Adrenal gland (tissue), 12 donors: ENCODE results near the gene NSMCE1. TPM values are rescaled to one million over a fixed set of nuclear protein-coding genes. Genes with fewer than 3 reads are reported as not detected.
"Not testable (repeated sequence)": the region's sequence is repeated elsewhere in the genome, so short reads cannot be mapped to it uniquely, and the experiment has no call there.

ENCODE experiments used
- DNase-seq, 7 donors: peaks; one replicate each; pipeline ENCODE4 v3.0.0-alpha.2; 2019 to 2020
- H3K27ac ChIP-seq, 5 donors: fragments of 200-600 bp; sonication (generic) in 4 of 5; 1 replicate in 3 of 5; 2 replicates in 2 of 5; pipeline versions ENCODE4 v1.5.1 to v1.8.0; 2016 to 2020; ENCODE audit warnings: mild to moderate bottlenecking in 1 of 5
- H3K27me3 ChIP-seq: fragments of 200-600 bp; 2 replicates; pipeline ENCODE4 v1.8.0; 2021
- H3K36me3 ChIP-seq, 2 donors: fragments of 200-600 bp; replicated peaks in 1 of 2; 1 replicate in 1 of 2; 2 replicates in 1 of 2; pipeline versions ENCODE4 v1.5.1 to v1.8.0; 2018 to 2022
- H3K4me1 ChIP-seq, 2 donors: fragments of 200-600 bp; replicated peaks in 1 of 2; 1 replicate in 1 of 2; 2 replicates in 1 of 2; pipeline versions ENCODE4 v1.5.1 to v1.8.0; 2018 to 2021
- H3K4me3 ChIP-seq, 4 donors: fragments of 200-600 bp; sonication (generic) in 3 of 4; one replicate each; pipeline ENCODE4 v1.5.1; 2016 to 2018
- H3K9me3 ChIP-seq, 3 donors: fragments of 200-600 bp; sonication (generic) in 1 of 3; replicated peaks in 1 of 3; 1 replicate in 2 of 3; 2 replicates in 1 of 3; pipeline versions ENCODE4 v1.5.1 to v1.8.0; 2016 to 2021
- POLR2A ChIP-seq, 2 donors: fragments of 450-650 bp; IDR thresholded peaks; one replicate each; pipeline ENCODE4 v1.6.1; 2017; ENCODE audit warnings: antibody characterized with exemption in 2 of 2, mild to moderate bottlenecking in 2 of 2, moderate library complexity in 1 of 2
- WGBS, 4 donors: extraction: QIAGEN DNeasy Blood & Tissue Kit in 2 of 4; methylation state at CpG; one replicate each; pipeline versions ENCODE4 v1.1.5 to v1.1.7; 2013 to 2017; 5-methylcytosine and 5-hydroxymethylcytosine counted together
- intact Hi-C, 2 donors: fragments of 100-400 bp; cut with DNase I; formaldehyde crosslinking; loops; one replicate each; pipeline versions ENCODE4 v1.14.1 to v1.15.0; 2022 to 2023
- polyA plus RNA-seq, 3 donors: library from polyadenylated mRNA; stranded (reverse); fragments of 200-250 nt in 2 of 3; fragments of 350-450 nt in 1 of 3; fragmentation: Illumina TruSeq in 1 of 3; extraction: RNeasy Lipid Tissue Mini Kit (QIAGEN cat#74804) in 1 of 3; gene quantifications; one replicate each; pipeline ENCODE4 v1.2.3, GENCODE V29; 2013 to 2014
- total RNA-seq, 9 donors: library from RNA; depleted of rRNA in 4 of 9; stranded (reverse); fragments of >200 nt in 4 of 9; fragments of 120-200 nt in 1 of 9; fragmentation: NEBNext Ultra II Directional in 1 of 9; extraction: Animal tissue kit (Norgen Biotek cat#: 25700) in 1 of 9; gene quantifications; one replicate each; pipeline versions ENCODE4 v1.1.0 to v1.2.4, GENCODE V29; 2013 to 2023
- TF ChIP-seq, protein P1 (sequence below), 6 experiments: fragments of 450-650 bp in 4 of 6; fragments of 200-600 bp in 2 of 6; sonication (generic) in 1 of 6; IDR thresholded peaks; 1 replicate in 5 of 6; 2 replicates in 1 of 6; pipeline versions ENCODE4 v1.5.1 to v1.8.0; 2016 to 2021; ENCODE audit warnings: antibody characterized with exemption in 6 of 6, mild to moderate bottlenecking in 2 of 6, moderate library complexity in 1 of 6
- donor health status: healthy with polysubstance abuse.
- donor health status: Bipolar disorder and iron deficiency.
- donor health status: DM: yes; HTN: yes; CAD: no.
- donor health status: DM: no; HTN: no; CAD: no.
- donor health status: DM: no; HTN: no; CAD: no.
- donor health status: DM: yes; HTN: yes; CAD: no.

NSMCE1 gene
- total and polyA plus RNA-seq, 12 donors: 54.3 to 182 (median 88.1) TPM

DNA sequence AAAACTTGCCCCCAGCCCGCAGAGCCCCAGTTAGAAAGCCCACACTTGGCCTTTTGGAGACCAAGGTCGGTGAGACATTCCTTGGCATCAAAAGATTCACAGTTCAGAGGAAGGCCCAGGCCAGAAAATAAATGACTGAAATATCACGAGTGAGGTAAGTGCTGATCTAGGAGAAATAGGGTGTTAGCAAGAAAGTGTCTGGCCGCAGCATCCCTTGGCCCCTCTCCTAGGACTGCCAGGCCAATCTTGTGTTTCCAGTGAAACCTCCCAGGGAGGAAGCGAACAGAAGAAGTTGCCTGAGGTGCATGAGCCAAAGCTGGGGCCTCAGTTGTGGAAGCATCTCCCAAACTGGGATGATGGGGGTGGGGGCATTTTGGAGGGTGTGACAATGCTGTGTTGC, 22.5 kb upstream of the NSMCE1 start:
- Histone ChIP-seq H3K4me3 (no peak overlapping the region), H3K36me3 (no peaks in the 10 kb centered on the region), H3K4me1 (peaks cover 0 to 3% of the 10 kb centered on the region in 2 donors), H3K27ac (no peak overlapping the region), H3K27me3 (no peaks in the 10 kb centered on the region), H3K9me3 (no peaks in the 10 kb centered on the region)
- WGBS, 4 donors: 38 to 57% (median 50%) methylated on average over 5 of the region's 5 CpGs
- peak in 1 of 7 donors; percentile 39 for DNase-seq
- intact Hi-C loops: no loop called here
- TF ChIP-seq POLR2A (IDR thresholded peaks at IDR 0.05): no peak
- TF ChIP-seq, protein P1, sequence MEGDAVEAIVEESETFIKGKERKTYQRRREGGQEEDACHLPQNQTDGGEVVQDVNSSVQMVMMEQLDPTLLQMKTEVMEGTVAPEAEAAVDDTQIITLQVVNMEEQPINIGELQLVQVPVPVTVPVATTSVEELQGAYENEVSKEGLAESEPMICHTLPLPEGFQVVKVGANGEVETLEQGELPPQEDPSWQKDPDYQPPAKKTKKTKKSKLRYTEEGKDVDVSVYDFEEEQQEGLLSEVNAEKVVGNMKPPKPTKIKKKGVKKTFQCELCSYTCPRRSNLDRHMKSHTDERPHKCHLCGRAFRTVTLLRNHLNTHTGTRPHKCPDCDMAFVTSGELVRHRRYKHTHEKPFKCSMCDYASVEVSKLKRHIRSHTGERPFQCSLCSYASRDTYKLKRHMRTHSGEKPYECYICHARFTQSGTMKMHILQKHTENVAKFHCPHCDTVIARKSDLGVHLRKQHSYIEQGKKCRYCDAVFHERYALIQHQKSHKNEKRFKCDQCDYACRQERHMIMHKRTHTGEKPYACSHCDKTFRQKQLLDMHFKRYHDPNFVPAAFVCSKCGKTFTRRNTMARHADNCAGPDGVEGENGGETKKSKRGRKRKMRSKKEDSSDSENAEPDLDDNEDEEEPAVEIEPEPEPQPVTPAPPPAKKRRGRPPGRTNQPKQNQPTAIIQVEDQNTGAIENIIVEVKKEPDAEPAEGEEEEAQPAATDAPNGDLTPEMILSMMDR (IDR thresholded peaks at IDR 0.05): no peak

DNA sequence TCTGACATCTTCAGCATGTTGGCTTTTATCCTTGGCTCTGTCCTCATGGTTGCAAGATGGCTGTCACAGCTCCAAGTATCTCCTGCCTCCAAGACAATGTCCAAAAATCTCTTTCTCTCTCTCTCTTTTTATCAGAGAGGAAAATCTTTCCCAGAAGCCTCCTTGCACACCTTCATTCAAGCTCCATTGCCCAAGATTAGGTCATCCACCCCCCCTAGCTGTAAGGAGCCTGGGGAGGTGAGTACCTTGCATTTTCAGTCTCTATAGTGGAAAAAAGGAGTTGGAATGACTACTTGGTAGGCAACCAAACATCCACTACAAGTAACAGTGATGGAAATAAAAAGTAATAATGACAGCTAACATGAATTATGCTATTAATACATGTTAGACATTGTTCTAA, 22.0 kb upstream of the NSMCE1 start:
- H3K27ac ChIP-seq: no peak overlapping the region
- intact Hi-C loops: no loop called here

DNA sequence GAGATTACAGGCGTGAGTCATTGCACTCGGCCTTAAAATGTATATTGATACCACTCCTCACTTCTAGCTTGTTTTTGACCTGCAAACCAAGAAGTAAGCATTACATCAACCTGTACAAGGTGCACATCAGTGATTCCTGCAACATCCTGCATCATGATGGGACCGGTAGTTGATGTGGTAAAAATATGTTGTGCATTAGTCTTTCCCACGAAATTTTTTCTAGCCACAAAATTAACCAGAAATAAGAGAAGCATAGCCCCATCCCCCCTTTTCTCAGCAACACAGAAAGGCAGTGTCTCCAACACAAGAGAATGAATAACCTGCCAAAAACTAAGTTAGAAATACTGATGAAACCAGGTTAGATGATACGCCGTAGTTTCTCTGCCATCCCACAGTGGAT, 21.1 kb upstream of the NSMCE1 start:
- DNase-seq: no peak
- Histone ChIP-seq H3K9me3 (no peaks in the 10 kb centered on the region), H3K36me3 (no peaks in the 10 kb centered on the region), H3K4me3 (no peak overlapping the region), H3K27me3 (no peaks in the 10 kb centered on the region), H3K27ac (no peak overlapping the region), H3K4me1 (peaks cover 0 to 4% of the 10 kb centered on the region in 2 donors)
- TF ChIP-seq, protein P1 (IDR thresholded peaks at IDR 0.05): no peak
- no peak for TF ChIP-seq POLR2A (IDR thresholded peaks at IDR 0.05)
- intact Hi-C loops: no loop called here
- 78 to 86% (median 82%) methylated on average over 6 of the region's 6 CpGs for WGBS, 4 donors

More for the DNA sequence above, 22.0 kb upstream of the NSMCE1 start:
- Histone ChIP-seq H3K9me3 (no peaks in the 10 kb centered on the region), H3K4me3 (no peak overlapping the region), H3K4me1 (peaks cover 0 to 4% of the 10 kb centered on the region in 2 donors), H3K27me3 (no peaks in the 10 kb centered on the region), H3K36me3 (no peaks in the 10 kb centered on the region)
- no peak for DNase-seq
- TF ChIP-seq, protein P1 (IDR thresholded peaks at IDR 0.05): no peak
- TF ChIP-seq POLR2A (IDR thresholded peaks at IDR 0.05): no peak

DNA sequence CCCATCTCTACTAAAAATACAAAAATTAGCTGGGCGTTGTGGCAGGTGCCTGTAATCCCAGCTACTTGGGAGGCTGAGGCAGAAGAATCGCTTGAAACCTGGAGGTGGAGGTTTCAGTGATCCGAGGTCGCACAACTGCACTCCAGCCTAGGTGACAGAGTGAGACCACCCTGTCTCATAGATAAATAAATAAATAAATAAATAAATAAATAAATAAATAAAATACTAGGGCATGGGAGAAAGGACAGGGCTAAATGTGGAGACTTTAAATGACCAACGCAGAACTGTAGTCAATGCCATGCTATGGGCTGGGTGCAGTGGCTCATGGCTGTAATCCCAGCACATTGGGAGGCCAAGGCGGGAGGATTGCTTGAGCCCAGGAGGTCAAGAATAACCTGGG, 19.7 kb upstream of the NSMCE1 start:
- H3K4me3 ChIP-seq, H3K36me3 ChIP-seq, H3K27ac ChIP-seq, H3K9me3 ChIP-seq, H3K4me1 ChIP-seq, H3K27me3 ChIP-seq, intact Hi-C loops, DNase-seq: not testable (repeated sequence)
- WGBS, 4 donors: 81 to 90% (median 87%) methylated on average over 6 of the region's 6 CpGs

DNA sequence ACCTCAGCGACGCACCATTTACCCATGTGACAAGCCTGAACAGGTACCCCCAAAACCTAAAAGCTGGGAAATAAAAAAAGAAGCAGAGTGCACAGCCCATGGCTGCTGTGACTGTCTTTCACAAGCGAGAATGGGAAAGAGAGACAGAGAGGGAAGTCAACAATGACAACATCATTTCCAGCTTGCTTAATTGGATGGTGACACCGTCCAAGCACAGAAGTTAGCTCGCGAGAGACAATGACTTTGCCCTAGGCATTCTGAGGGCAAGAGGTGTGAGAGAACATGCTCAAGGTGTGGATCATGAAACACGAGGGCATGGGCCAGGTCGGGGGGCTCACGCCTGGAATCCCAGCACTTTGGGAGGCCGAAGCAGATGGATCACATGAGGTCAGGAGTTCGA, 19.3 kb upstream of the NSMCE1 start:
- WGBS, 4 donors: 81 to 84% (median 83%) methylated on average over 11 of the region's 11 CpGs
- H3K27ac ChIP-seq: no peak overlapping the region

More for the DNA sequence above, 19.3 kb upstream of the NSMCE1 start:
- Histone ChIP-seq H3K4me3 (no peak overlapping the region), H3K27me3 (no peaks in the 10 kb centered on the region), H3K4me1 (peaks cover 0 to 4% of the 10 kb centered on the region in 2 donors), H3K9me3 (no peaks in the 10 kb centered on the region), H3K36me3 (no peaks in the 10 kb centered on the region)
- intact Hi-C loops: no loop called here
- DNase-seq: peak in 1 of 7 donors; percentile 11
- TF ChIP-seq POLR2A (IDR thresholded peaks at IDR 0.05): no peak
- TF ChIP-seq, protein P1 (IDR thresholded peaks at IDR 0.05): no peak
